Measurements from ENCODE around the gene WT1.

Gene WT1

DNA sequence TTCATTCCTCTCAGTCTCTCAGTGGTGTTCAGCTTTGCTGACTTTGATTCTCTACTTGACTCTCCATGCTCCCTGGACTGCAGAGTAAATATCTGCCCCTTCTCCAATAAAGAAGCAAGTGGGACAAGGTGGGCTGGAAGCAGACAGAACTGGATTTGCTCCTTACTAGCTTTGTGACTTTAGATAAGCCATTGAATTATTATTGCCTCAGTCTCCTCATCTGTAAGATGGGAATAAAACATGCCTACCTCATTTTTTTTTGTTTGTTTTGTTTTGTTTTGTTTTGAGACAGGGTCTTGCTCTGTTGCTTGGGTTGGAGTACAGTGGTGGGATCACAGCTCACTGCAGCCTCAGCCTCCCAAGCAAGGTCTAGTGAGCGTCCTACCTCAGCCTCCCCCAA lies 44.6 kb downstream of the WT1 start:
- DNase-seq (ENCODE audit: low spot score) = no peak
- Histone ChIP-seq H2BK15ac (ENCODE audit: low read length) (no peak overlapping the region), H3K27ac (replicated peaks; ENCODE audit: low read length) (no peak overlapping the region), H3K4me3 (ENCODE audit: low read length in 2 of 2) (no peak overlapping the region), H3K36me3 (replicated peaks in 1 of 2; ENCODE audit: control insufficient read depth in 2 of 2, insufficient read depth in 2 of 2, low read length in 2 of 2) (no peaks in the 10 kb centered on the region), H3K4ac (ENCODE audit: low read length) (no peak overlapping the region), H3K9ac (ENCODE audit: low read depth, low read length, poor library complexity) (no peak overlapping the region), H3K79me1 (ENCODE audit: low read depth, low read length) (no peaks in the 10 kb centered on the region), H3K27me3 (ENCODE audit: control insufficient read depth in 3 of 3, insufficient read depth in 3 of 3, low read depth in 1 of 3, low read length in 3 of 3) (no peaks in the 10 kb centered on the region), H2BK5ac (ENCODE audit: low read length) (no peak overlapping the region), H3K18ac (ENCODE audit: low read length) (no peak overlapping the region), H2AK5ac (ENCODE audit: low read depth, low read length) (no peak overlapping the region), H2AFZ (ENCODE audit: low read length) (no peak overlapping the region), H3K4me1 (ENCODE audit: control insufficient read depth in 2 of 2, insufficient read depth in 1 of 2, low read depth in 1 of 2, low read length in 2 of 2) (no peaks in the 10 kb centered on the region), H2BK12ac (ENCODE audit: low read length) (no peak overlapping the region), H4K91ac (ENCODE audit: low read depth, low read length, poor library complexity) (no peak overlapping the region), H3K23ac (ENCODE audit: low read depth, low read length, poor library complexity) (no peak overlapping the region), H3K9me3 (replicated peaks in 1 of 2; ENCODE audit: control insufficient read depth in 2 of 2, insufficient read depth in 1 of 2, low read depth in 1 of 2, low read length in 2 of 2) (no peaks in the 10 kb centered on the region), H2BK120ac (ENCODE audit: low read depth, low read length) (no peak overlapping the region), H4K8ac (ENCODE audit: low read depth, low read length) (no peak overlapping the region), H3K4me2 (ENCODE audit: insufficient read depth, low read length, poor library complexity, severe bottlenecking) (no peak overlapping the region), H3K14ac (ENCODE audit: low read length) (no peak overlapping the region)
- WGBS, 2 donors (ENCODE audit: extremely low coverage in 2 of 2, insufficient read length in 2 of 2, insufficient replicate concordance in 1 of 2) = no CpG with 5 or more reads among the region's 1 CpG

DNA sequence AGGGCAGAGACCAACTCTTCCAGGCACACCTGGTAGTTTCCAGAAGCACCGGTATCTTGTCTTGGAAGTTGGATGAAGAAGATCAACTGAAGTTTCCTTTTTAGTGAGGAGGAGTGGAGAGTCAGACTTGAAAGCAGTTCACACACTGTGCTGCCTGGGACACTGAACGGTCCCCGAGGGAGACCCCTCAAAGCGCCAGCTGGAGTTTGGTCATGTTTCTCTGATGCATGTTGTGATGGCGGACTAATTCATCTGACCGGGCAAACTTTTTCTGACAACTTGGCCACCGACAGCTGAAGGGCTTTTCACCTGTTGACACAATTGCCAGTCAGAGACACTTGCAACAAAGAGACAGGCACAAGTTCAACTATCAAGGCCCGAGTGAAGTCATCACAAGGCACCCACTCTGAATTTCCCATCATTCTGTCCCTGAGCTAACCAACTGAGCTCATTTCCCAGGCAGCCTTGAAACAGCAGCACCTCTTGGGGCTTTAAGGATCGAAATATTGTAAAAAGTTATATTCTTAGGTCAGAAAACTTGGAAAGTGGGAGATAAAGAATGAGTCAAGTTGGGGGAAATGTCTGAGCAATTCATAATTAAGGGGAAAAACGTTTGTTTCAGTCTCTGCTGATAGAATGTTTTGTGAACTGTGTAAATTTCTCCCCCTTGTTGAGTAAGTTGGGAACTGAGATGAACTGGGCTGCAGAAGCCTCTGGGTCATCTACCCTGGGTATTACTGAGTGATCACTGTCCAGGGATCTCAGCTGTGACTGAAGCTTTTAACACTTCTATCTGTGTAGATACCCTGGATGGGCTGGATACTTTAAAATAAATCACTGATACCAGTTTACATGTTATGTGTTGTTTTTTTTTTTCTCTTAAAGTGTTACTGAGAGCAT lies 46.2 kb downstream of the WT1 start:
- Histone ChIP-seq H2BK5ac (ENCODE audit: low read length) (no peak overlapping the region), H2AFZ (ENCODE audit: low read length) (no peak overlapping the region), H3K14ac (ENCODE audit: low read length) (no peak overlapping the region), H3K4ac (ENCODE audit: low read length) (no peak overlapping the region), H2AK5ac (ENCODE audit: low read depth, low read length) (no peak overlapping the region), H2BK15ac (ENCODE audit: low read length) (no peak overlapping the region), H3K4me3 (ENCODE audit: low read length in 2 of 2) (no peak overlapping the region), H2BK120ac (ENCODE audit: low read depth, low read length) (no peak overlapping the region), H4K91ac (ENCODE audit: low read depth, low read length, poor library complexity) (no peak overlapping the region), H3K9me3 (replicated peaks in 1 of 2; ENCODE audit: control insufficient read depth in 2 of 2, insufficient read depth in 1 of 2, low read depth in 1 of 2, low read length in 2 of 2) (no peaks in the 10 kb centered on the region), H3K36me3 (replicated peaks in 1 of 2; ENCODE audit: control insufficient read depth in 2 of 2, insufficient read depth in 2 of 2, low read length in 2 of 2) (no peaks in the 10 kb centered on the region), H3K27ac (replicated peaks; ENCODE audit: low read length) (no peak overlapping the region), H3K18ac (ENCODE audit: low read length) (no peak overlapping the region), H3K23ac (ENCODE audit: low read depth, low read length, poor library complexity) (no peak overlapping the region), H3K79me1 (ENCODE audit: low read depth, low read length) (no peaks in the 10 kb centered on the region), H3K4me2 (ENCODE audit: insufficient read depth, low read length, poor library complexity, severe bottlenecking) (no peak overlapping the region), H3K9ac (ENCODE audit: low read depth, low read length, poor library complexity) (no peak overlapping the region), H2BK12ac (ENCODE audit: low read length) (no peak overlapping the region), H4K8ac (ENCODE audit: low read depth, low read length) (no peak overlapping the region), H3K4me1 (ENCODE audit: control insufficient read depth in 2 of 2, insufficient read depth in 1 of 2, low read depth in 1 of 2, low read length in 2 of 2) (no peaks in the 10 kb centered on the region), H3K27me3 (ENCODE audit: control insufficient read depth in 3 of 3, insufficient read depth in 3 of 3, low read depth in 1 of 3, low read length in 3 of 3) (no peaks in the 10 kb centered on the region)
- WGBS, 2 donors (ENCODE audit: extremely low coverage in 2 of 2, insufficient read length in 2 of 2, insufficient replicate concordance in 1 of 2) = no CpG with 5 or more reads among the region's 10 CpGs
- no peak for DNase-seq (ENCODE audit: low spot score)

DNA sequence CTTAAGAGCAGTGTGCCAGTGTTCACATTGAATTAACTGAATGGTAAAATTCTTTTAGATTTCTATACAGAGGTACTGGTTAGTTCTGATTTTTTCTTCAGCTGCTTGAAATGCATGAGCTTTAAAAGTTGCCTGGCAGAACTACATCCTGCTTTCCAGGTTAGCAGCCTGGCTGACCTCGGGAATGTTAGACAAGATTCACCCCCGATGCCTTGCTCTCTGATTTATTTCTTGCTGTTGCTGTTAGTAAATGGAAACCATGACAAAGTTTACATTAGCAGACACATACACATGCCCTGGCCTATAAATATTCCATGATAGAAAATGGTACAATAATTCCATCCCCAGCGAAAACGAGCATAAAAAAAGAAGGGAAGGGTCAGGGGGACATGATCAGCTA lies 47.0 kb downstream of the WT1 start:
- no peak overlapping the region for H3K14ac ChIP-seq (ENCODE audit: low read length)
- H4K8ac ChIP-seq (ENCODE audit: low read depth, low read length) = no peak overlapping the region
- no peak overlapping the region for H2BK5ac ChIP-seq (ENCODE audit: low read length)
- no peak overlapping the region for H3K4me3 ChIP-seq (ENCODE audit: low read length in 2 of 2)
- H3K27ac ChIP-seq (replicated peaks; ENCODE audit: low read length) = no peak overlapping the region
- H3K79me1 ChIP-seq (ENCODE audit: low read depth, low read length) = no peaks in the 10 kb centered on the region
- WGBS, 2 donors (ENCODE audit: extremely low coverage in 2 of 2, insufficient read length in 2 of 2, insufficient replicate concordance in 1 of 2) = no CpG with 5 or more reads among the region's 4 CpGs
- H4K91ac ChIP-seq (ENCODE audit: low read depth, low read length, poor library complexity) = no peak overlapping the region
- DNase-seq (ENCODE audit: low spot score) = no peak
- no peak overlapping the region for H3K23ac ChIP-seq (ENCODE audit: low read depth, low read length, poor library complexity)
- H2BK12ac ChIP-seq (ENCODE audit: low read length) = no peak overlapping the region
- no peak overlapping the region for H2BK15ac ChIP-seq (ENCODE audit: low read length)
- no peak overlapping the region for H2AFZ ChIP-seq (ENCODE audit: low read length)
- no peak overlapping the region for H2AK5ac ChIP-seq (ENCODE audit: low read depth, low read length)
- H3K18ac ChIP-seq (ENCODE audit: low read length) = no peak overlapping the region
- no peaks in the 10 kb centered on the region for H3K27me3 ChIP-seq (ENCODE audit: control insufficient read depth in 3 of 3, insufficient read depth in 3 of 3, low read depth in 1 of 3, low read length in 3 of 3)
- no peaks in the 10 kb centered on the region for H3K4me1 ChIP-seq (ENCODE audit: control insufficient read depth in 2 of 2, insufficient read depth in 1 of 2, low read depth in 1 of 2, low read length in 2 of 2)
- H3K4me2 ChIP-seq (ENCODE audit: insufficient read depth, low read length, poor library complexity, severe bottlenecking) = no peak overlapping the region
- H2BK120ac ChIP-seq (ENCODE audit: low read depth, low read length) = no peak overlapping the region
- no peaks in the 10 kb centered on the region for H3K36me3 ChIP-seq (replicated peaks in 1 of 2; ENCODE audit: control insufficient read depth in 2 of 2, insufficient read depth in 2 of 2, low read length in 2 of 2)
- no peak overlapping the region for H3K4ac ChIP-seq (ENCODE audit: low read length)
- no peak overlapping the region for H3K9ac ChIP-seq (ENCODE audit: low read depth, low read length, poor library complexity)
- H3K9me3 ChIP-seq (replicated peaks in 1 of 2; ENCODE audit: control insufficient read depth in 2 of 2, insufficient read depth in 1 of 2, low read depth in 1 of 2, low read length in 2 of 2) = no peaks in the 10 kb centered on the region

DNA sequence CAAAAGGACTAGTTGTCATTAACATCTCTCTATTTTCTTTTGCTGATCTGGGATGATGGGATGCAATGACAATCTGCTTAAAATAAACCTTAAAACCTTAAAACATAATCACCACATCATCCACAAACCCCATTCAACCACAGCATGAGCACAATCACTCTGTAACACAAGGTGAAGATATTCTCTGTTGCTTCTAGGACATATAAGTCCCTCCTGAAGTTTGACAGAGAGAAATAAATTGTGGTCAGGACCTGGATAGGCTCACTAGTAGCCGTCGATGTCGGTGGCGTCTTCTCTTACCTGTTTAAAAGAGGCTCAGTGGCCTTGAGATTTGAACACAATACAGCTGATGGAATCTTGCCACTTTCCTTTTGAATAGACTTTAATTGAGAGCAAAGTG lies 47.9 kb downstream of the WT1 start:
- no peak overlapping the region for H4K8ac ChIP-seq (ENCODE audit: low read depth, low read length)
- H2BK12ac ChIP-seq (ENCODE audit: low read length) = no peak overlapping the region
- H2AFZ ChIP-seq (ENCODE audit: low read length) = no peak overlapping the region
- H3K23ac ChIP-seq (ENCODE audit: low read depth, low read length, poor library complexity) = no peak overlapping the region
- H2BK120ac ChIP-seq (ENCODE audit: low read depth, low read length) = no peak overlapping the region
- H2AK5ac ChIP-seq (ENCODE audit: low read depth, low read length) = no peak overlapping the region
- no peaks in the 10 kb centered on the region for H3K27me3 ChIP-seq (ENCODE audit: control insufficient read depth in 3 of 3, insufficient read depth in 3 of 3, low read depth in 1 of 3, low read length in 3 of 3)
- H3K27ac ChIP-seq (replicated peaks; ENCODE audit: low read length) = no peak overlapping the region
- no peak for DNase-seq (ENCODE audit: low spot score)
- no peak overlapping the region for H3K14ac ChIP-seq (ENCODE audit: low read length)
- H3K9me3 ChIP-seq (replicated peaks in 1 of 2; ENCODE audit: control insufficient read depth in 2 of 2, insufficient read depth in 1 of 2, low read depth in 1 of 2, low read length in 2 of 2) = no peaks in the 10 kb centered on the region
- no peak overlapping the region for H3K4ac ChIP-seq (ENCODE audit: low read length)
- no peak overlapping the region for H2BK5ac ChIP-seq (ENCODE audit: low read length)
- no peak overlapping the region for H3K4me2 ChIP-seq (ENCODE audit: insufficient read depth, low read length, poor library complexity, severe bottlenecking)
- H2BK15ac ChIP-seq (ENCODE audit: low read length) = no peak overlapping the region
- H3K9ac ChIP-seq (ENCODE audit: low read depth, low read length, poor library complexity) = no peak overlapping the region
- no peaks in the 10 kb centered on the region for H3K4me1 ChIP-seq (ENCODE audit: control insufficient read depth in 2 of 2, insufficient read depth in 1 of 2, low read depth in 1 of 2, low read length in 2 of 2)
- H3K18ac ChIP-seq (ENCODE audit: low read length) = no peak overlapping the region
- no peaks in the 10 kb centered on the region for H3K36me3 ChIP-seq (replicated peaks in 1 of 2; ENCODE audit: control insufficient read depth in 2 of 2, insufficient read depth in 2 of 2, low read length in 2 of 2)
- no CpG with 5 or more reads among the region's 4 CpGs for WGBS, 2 donors (ENCODE audit: extremely low coverage in 2 of 2, insufficient read length in 2 of 2, insufficient replicate concordance in 1 of 2)
- no peaks in the 10 kb centered on the region for H3K79me1 ChIP-seq (ENCODE audit: low read depth, low read length)
- H4K91ac ChIP-seq (ENCODE audit: low read depth, low read length, poor library complexity) = no peak overlapping the region
- H3K4me3 ChIP-seq (ENCODE audit: low read length in 2 of 2) = no peak overlapping the region
